Measurements from ENCODE around the gene CREB3. TPM values are rescaled to one million over a fixed set of nuclear protein-coding genes. Genes with fewer than 3 reads are reported as not detected.

CREB3 gene
- total RNA-seq, 2 experiments from 2014 or later, result 13.7 to 15.4 TPM

GRCh38 chr9:35723908-35724307 lies 8.6 kb upstream of the CREB3 start:
- Mint-ChIP-seq H3K9me3 (no peaks in the 10 kb centered on the region), H3K4me1 (ENCODE audit: low read depth) (peaks cover 6% of the 10 kb centered on the region), H3K27me3 (no peaks in the 10 kb centered on the region), H3K36me3 (ENCODE audit: low read depth) (peaks cover 78% of the 10 kb centered on the region), H3K27ac (no peak overlapping the region), H3K4me3 (no peak overlapping the region)
- Histone ChIP-seq H3K9me3 (ENCODE audit: control insufficient read depth in 1 of 2, insufficient read depth in 1 of 2, low read length in 2 of 2) (no peaks in the 10 kb centered on the region), H3K27ac (ENCODE audit: low read depth in 1 of 2, low read length in 2 of 2) (no peak overlapping the region), H3K4me1 (ENCODE audit: insufficient read depth, low read length) (peaks cover 30% of the 10 kb centered on the region), H3K4me3 (ENCODE audit: low read length) (no peak overlapping the region), H3K27me3 (ENCODE audit: control insufficient read depth in 1 of 2, insufficient read depth in 2 of 2, low read length in 2 of 2) (no peaks in the 10 kb centered on the region), H3K36me3 (ENCODE audit: insufficient read depth, low read length) (peaks cover 87% of the 10 kb centered on the region)
- ATAC-seq (ENCODE audit: poor library complexity), result no peak
- CTCF ChIA-PET, result interaction anchor here (0.6 kb wide), 1 partner anchor 113 kb away, joined by 3 read pairs; no protein-coding TSS in a partner anchor
- intact Hi-C loops (cut with DNase I, micrococcal nuclease), result no loop called here
- POLR2A ChIA-PET, result interaction anchor here (1.0 kb wide), 1 partner anchor 8 kb away, joined by 3 read pairs; the partner anchor contains the start of genes CREB3 and TLN1
- no peak for DNase-seq
- no peak for TF ChIP-seq CTCF (IDR thresholded peaks at IDR 0.05)

GRCh38 chr9:35725362-35725761 lies 7.1 kb upstream of the CREB3 start:
- DNase-seq (no peak), ATAC-seq (ENCODE audit: poor library complexity) (no peak)
- Histone ChIP-seq H3K27me3 (ENCODE audit: control insufficient read depth in 1 of 2, insufficient read depth in 2 of 2, low read length in 2 of 2) (no peaks in the 10 kb centered on the region), H3K9me3 (ENCODE audit: control insufficient read depth in 1 of 2, insufficient read depth in 1 of 2, low read length in 2 of 2) (no peaks in the 10 kb centered on the region), H3K27ac (ENCODE audit: low read depth in 1 of 2, low read length in 2 of 2) (no peak overlapping the region), H3K36me3 (ENCODE audit: insufficient read depth, low read length) (peaks cover 74% of the 10 kb centered on the region), H3K4me3 (ENCODE audit: low read length) (no peak overlapping the region), H3K4me1 (ENCODE audit: insufficient read depth, low read length) (peaks cover 44% of the 10 kb centered on the region)
- H3K27me3 Mint-ChIP-seq, result no peaks in the 10 kb centered on the region
- POLR2A ChIA-PET, result no interaction called here
- no peaks in the 10 kb centered on the region for H3K9me3 Mint-ChIP-seq
- TF ChIP-seq CTCF (IDR thresholded peaks at IDR 0.05), result no peak
- H3K27ac Mint-ChIP-seq, result no peak overlapping the region
- peaks cover 64% of the 10 kb centered on the region for H3K36me3 Mint-ChIP-seq (ENCODE audit: low read depth)
- no peak overlapping the region for H3K4me3 Mint-ChIP-seq
- intact Hi-C loops (cut with DNase I, micrococcal nuclease), result no loop called here
- CTCF ChIA-PET, result no interaction called here
- peaks cover 6% of the 10 kb centered on the region for H3K4me1 Mint-ChIP-seq (ENCODE audit: low read depth)

GRCh38 chr9:35726931-35727330 lies 5.5 kb upstream of the CREB3 start:
- POLR2A ChIA-PET, result interaction anchor here (1.2 to 3.8 kb wide), 6 partner anchors 10 to 110 kb away, joined by 3 to 25 read pairs (median 6); partner anchors contain the start of genes ARHGEF39, CCDC107, GBA2 and RGP1
- H3K27ac Mint-ChIP-seq, result no peak overlapping the region
- ATAC-seq (ENCODE audit: poor library complexity), result peak; percentile 79
- peak in 12 of 14 experiments; percentile 21 to 68 (median 45) for DNase-seq
- H3K36me3 Mint-ChIP-seq (ENCODE audit: low read depth), result peaks cover 48% of the 10 kb centered on the region
- CTCF ChIA-PET, result interaction anchor here (0.9 to 5.8 kb wide), 9 partner anchors 9 to 123 kb away, joined by 3 to 26 read pairs (median 5); partner anchors contain the start of genes GBA2 and RGP1
- H3K9me3 ChIP-seq (ENCODE audit: control insufficient read depth in 1 of 2, insufficient read depth in 1 of 2, low read length in 2 of 2), result no peaks in the 10 kb centered on the region
- H3K27me3 Mint-ChIP-seq, result no peaks in the 10 kb centered on the region
- H3K4me1 Mint-ChIP-seq (ENCODE audit: low read depth), result peaks cover 6% of the 10 kb centered on the region
- H3K4me3 ChIP-seq (ENCODE audit: low read length), result no peak overlapping the region
- peaks cover 59% of the 10 kb centered on the region for H3K36me3 ChIP-seq (ENCODE audit: insufficient read depth, low read length)
- H3K4me1 ChIP-seq (ENCODE audit: insufficient read depth, low read length), result peaks cover 59% of the 10 kb centered on the region
- peak; percentile 14 for TF ChIP-seq CTCF (IDR thresholded peaks at IDR 0.05)
- H3K27ac ChIP-seq (ENCODE audit: low read depth in 1 of 2, low read length in 2 of 2), result peak overlapping the region in 1 of 2 donors; percentile 40
- no peaks in the 10 kb centered on the region for H3K27me3 ChIP-seq (ENCODE audit: control insufficient read depth in 1 of 2, insufficient read depth in 2 of 2, low read length in 2 of 2)
- no peaks in the 10 kb centered on the region for H3K9me3 Mint-ChIP-seq
- intact Hi-C loops (cut with DNase I, micrococcal nuclease), result loop anchor here in 1 of 2 experiments (2.0 kb wide), 1 partner anchor 30 kb away; no protein-coding TSS in a partner anchor
- H3K4me3 Mint-ChIP-seq, result peak overlapping the region; percentile 65
